A673 (cell line): ENCODE data around the gene REXO1. TPM values are rescaled to one million over a fixed set of nuclear protein-coding genes. Genes with fewer than 3 reads are reported as not detected.

ENCODE experiments used
- BruUV-seq: library from RNA; stranded (reverse); fragments of 400-500 nt; replicated peaks from 2 replicates; lab custom pipeline; 2021; lab: Mats Ljungman, UMichigan
- CTCF ChIA-PET: fragments of 300-600 bp; sonication (Branson Sonifier 250); formaldehyde crosslinking; loops from one replicate; lab custom pipeline; 2022; ENCODE audit warnings: antibody characterized with exemption; lab: Charles Lee
- POLR2A ChIA-PET: fragments of 300-600 bp; sonication (Branson Sonifier 250); formaldehyde crosslinking; loops from one replicate; lab custom pipeline; 2022; ENCODE audit warnings: antibody characterized with exemption; ENCODE audit not compliant: low non-redundant PET; lab: Charles Lee
- DNase-seq: peaks from one replicate; pipeline ENCODE4 v3.0.0-alpha.2; 2015; ENCODE audit warnings: low spot score
- H3K27ac ChIP-seq: fragments of 200-600 bp; sonication (generic); 2 replicates; pipeline ENCODE4 v1.5.1; 2016; ENCODE audit warnings: mixed run types, low read depth, mild to moderate bottlenecking, mixed read lengths, antibody characterized with exemption, low read length; ENCODE audit not compliant: poor library complexity, severe bottlenecking
- H3K27me3 ChIP-seq: fragments of 200-600 bp; sonication (generic); replicated peaks from 2 replicates; pipeline ENCODE4 v1.6.1; 2017; ENCODE audit warnings: mixed run types, low read depth, mild to moderate bottlenecking, mixed read lengths, antibody characterized with exemption, low read length; ENCODE audit not compliant: insufficient read depth, poor library complexity
- H3K36me3 ChIP-seq: fragments of 200-600 bp; sonication (generic); 2 replicates; pipeline ENCODE4 v1.6.1; 2016; ENCODE audit warnings: mixed run types, mild to moderate bottlenecking, mixed read lengths, antibody characterized with exemption, low read length; ENCODE audit not compliant: insufficient read depth, poor library complexity, severe bottlenecking
- H3K4me1 ChIP-seq: fragments of 200-600 bp; sonication (generic); 2 replicates; pipeline ENCODE4 v1.6.1; 2017; ENCODE audit warnings: mixed run types, mild to moderate bottlenecking, mixed read lengths, antibody characterized with exemption, low read length; ENCODE audit not compliant: insufficient read depth, poor library complexity, severe bottlenecking
- H3K4me3 ChIP-seq: fragments of 200-600 bp; sonication (generic); 2 replicates; pipeline ENCODE4 v1.5.1; 2016; ENCODE audit warnings: low read depth, mixed run types, mild to moderate bottlenecking, mixed read lengths, low read length; ENCODE audit not compliant: poor library complexity, severe bottlenecking
- H3K9me3 ChIP-seq: fragments of 200-600 bp; sonication (generic); 2 replicates; pipeline ENCODE4 v1.6.1; 2016; ENCODE audit warnings: mixed run types, low read depth, mild to moderate bottlenecking, mixed read lengths, antibody characterized with exemption, low read length; ENCODE audit not compliant: poor library complexity, severe bottlenecking
- CTCF ChIP-seq: fragments of 300-800, 200-600 bp; sonication (generic); conservative IDR thresholded peaks from 2 replicates; pipeline ENCODE4 v1.5.1; 2017; ENCODE audit warnings: low read depth, mild to moderate bottlenecking, antibody characterized with exemption, low read length, moderate library complexity, mixed read lengths
- EZH2 ChIP-seq: fragments of 200-600 bp; sonication (generic); IDR thresholded peaks from 2 replicates; pipeline ENCODE4 v1.6.1; 2017; ENCODE audit warnings: borderline replicate concordance, low read depth, mild to moderate bottlenecking, mixed read lengths, antibody characterized with exemption, low read length; ENCODE audit not compliant: poor library complexity, severe bottlenecking
- intact Hi-C: fragments of 100-400 bp; cut with micrococcal nuclease; formaldehyde crosslinking; loops from one replicate; pipeline ENCODE4 v1.10.0; 2022; ENCODE audit not compliant: unreplicated experiment
- total RNA-seq: library from RNA; stranded (reverse); gene quantifications from 2 replicates; pipeline ENCODE4 v1.2.3, GENCODE V29; 2021

Gene REXO1
- total RNA-seq, 1 experiment from 2014 or later: 53.0 TPM

GRCh38 chr19:1818549-1819195 lies 29.6 kb downstream of the REXO1 start:
- intact Hi-C loops: loop anchor here (10.0 kb wide), 1 partner anchor 274 kb away; no protein-coding TSS in a partner anchor
- CTCF ChIA-PET: no interaction called here
- peaks cover 60% of the 10 kb centered on the region for H3K36me3 ChIP-seq

GRCh38 chr19:1817553-1818179 lies 30.6 kb downstream of the REXO1 start:
- no peaks in the 10 kb centered on the region for H3K4me1 ChIP-seq
- no peaks in the 10 kb centered on the region for H3K27me3 ChIP-seq
- intact Hi-C loops: loop anchor here (10.0 kb wide), 1 partner anchor 273 kb away; no protein-coding TSS in a partner anchor
- no TSS peak for BruUV-seq
- no peak overlapping the region for H3K27ac ChIP-seq
- POLR2A ChIA-PET: no interaction called here
- CTCF ChIA-PET: no interaction called here
- H3K4me3 ChIP-seq: no peak overlapping the region
- H3K36me3 ChIP-seq: peaks cover 55% of the 10 kb centered on the region
- TF ChIP-seq CTCF: no peak
- no peak for TF ChIP-seq EZH2
- no peaks in the 10 kb centered on the region for H3K9me3 ChIP-seq
- no peak for DNase-seq

More at GRCh38 chr19:1818549-1819195, 29.6 kb downstream of the REXO1 start:
- POLR2A ChIA-PET: no interaction called here
- no peak overlapping the region for H3K27ac ChIP-seq
- TF ChIP-seq CTCF: no peak
- no peak for TF ChIP-seq EZH2
- no peaks in the 10 kb centered on the region for H3K4me1 ChIP-seq
- no TSS peak for BruUV-seq
- no peaks in the 10 kb centered on the region for H3K27me3 ChIP-seq
- no peak overlapping the region for H3K4me3 ChIP-seq
- no peak for DNase-seq
- no peaks in the 10 kb centered on the region for H3K9me3 ChIP-seq

- Histone ChIP-seq H3K4me1 (peaks cover under 1% of the 10 kb centered on the region), H3K4me3 (no peak overlapping the region), H3K9me3 (no peaks in the 10 kb centered on the region), H3K27ac (no peak overlapping the region), H3K27me3 (no peaks in the 10 kb centered on the region), H3K36me3 (peaks cover 48% of the 10 kb centered on the region)
- intact Hi-C loops: loop anchor here (10.0 kb wide), 1 partner anchor 272 kb away; no protein-coding TSS in a partner anchor
- no TSS peak for BruUV-seq
- ChIA-PET CTCF (no interaction called here), POLR2A (no interaction called here)
- no peak for DNase-seq
- TF ChIP-seq CTCF (no peak), EZH2 (no peak)
Measured at GRCh38 chr19:1816530-1817298, 31.6 kb downstream of the REXO1 start.
